HG03575 (cell line): ENCODE results near the gene ADAMTS5.

Experiments
- ATAC-seq: cut with Tn5 transposase; IDR thresholded peaks from one replicate; pipeline ENCODE4 v1.9.1; 2021; ENCODE audit not compliant: unreplicated experiment, insufficient number of reproducible peaks, low FRiP score; ENCODE audit errors: extremely low read depth

The ADAMTS5 gene

DNA sequence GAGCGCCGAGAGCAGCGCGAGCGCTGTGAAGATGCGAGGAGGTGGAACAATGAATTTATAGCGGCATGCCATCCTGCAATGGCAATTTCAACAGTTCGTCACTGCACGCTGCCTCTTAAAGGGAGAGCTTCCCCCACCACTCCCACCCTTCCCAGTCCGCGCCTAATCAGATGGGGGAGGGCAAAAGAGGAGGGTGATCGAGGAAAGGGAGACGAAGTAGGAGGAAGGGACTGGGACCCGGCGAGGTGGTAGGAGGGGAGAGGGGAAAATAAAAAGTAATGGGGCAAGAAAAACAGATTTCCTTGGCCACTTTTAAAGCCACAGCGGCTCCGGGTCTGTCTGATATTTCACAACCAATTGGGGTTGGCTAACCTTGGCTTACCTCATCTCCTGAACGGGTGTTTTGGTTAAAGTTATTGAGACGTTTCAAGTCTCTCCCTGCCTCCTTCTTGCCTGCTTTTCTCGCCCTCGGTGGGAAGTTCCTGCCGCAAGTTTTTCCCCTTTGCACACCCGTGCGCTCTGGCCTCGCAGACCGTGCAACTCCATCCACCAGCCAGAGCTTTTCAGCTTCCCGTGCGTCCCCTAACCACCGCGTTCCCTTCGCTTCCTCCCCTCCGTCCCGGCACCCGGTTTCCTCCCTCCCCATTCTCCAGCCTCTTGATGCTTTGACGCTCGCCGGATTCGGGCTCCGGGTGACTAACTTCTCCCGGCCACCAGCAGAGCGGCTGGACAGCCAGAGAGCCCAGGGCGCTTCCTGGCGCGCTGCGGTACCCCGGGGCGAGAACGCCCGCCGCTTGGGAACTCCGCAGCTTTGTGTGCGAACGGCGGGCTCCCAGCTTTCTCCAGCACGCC is at the start of gene ADAMTS5:
ADAMTS5 (minus strand) TSS at position 27 of the 852 bp plus-strand sequence. CDS start 697 bp downstream, outside the sequence.
- no peak for ATAC-seq

GRCh38 chr21:27001526-27001925 is 34.6 kb upstream of the ADAMTS5 start:
- ATAC-seq, result no peak

- ATAC-seq, result no peak
These were observed 16.7 kb upstream of the ADAMTS5 start for GRCh38 chr21:26983576-26983975.

- ATAC-seq, result no peak
These were observed 15.9 kb upstream of the ADAMTS5 start for GRCh38 chr21:26982767-26983166.

DNA sequence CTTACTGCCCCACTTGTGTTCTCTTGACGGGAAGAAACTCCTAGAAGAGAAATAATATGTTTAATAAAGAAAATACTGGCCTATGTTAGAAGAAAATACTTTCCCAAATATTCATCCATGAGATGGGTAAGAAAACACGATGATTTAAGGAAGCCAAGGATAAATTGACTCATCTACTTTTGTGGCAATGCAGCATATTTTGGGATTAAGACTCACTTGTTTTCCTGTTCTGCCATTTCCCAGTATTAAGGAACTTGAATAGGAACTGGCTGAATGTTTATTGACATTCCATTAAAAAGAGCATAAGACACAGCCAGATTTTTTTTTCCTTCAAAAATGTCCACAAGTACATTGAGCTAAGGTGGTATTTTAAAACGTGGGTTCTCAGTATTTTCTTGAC is 10.9 kb upstream of the ADAMTS5 start:
- ATAC-seq, result no peak

GRCh38 chr21:26973226-26973625 is 6.3 kb upstream of the ADAMTS5 start:
- no peak for ATAC-seq

GRCh38 chr21:26972192-26972591 is 5.3 kb upstream of the ADAMTS5 start:
- no peak for ATAC-seq

DNA sequence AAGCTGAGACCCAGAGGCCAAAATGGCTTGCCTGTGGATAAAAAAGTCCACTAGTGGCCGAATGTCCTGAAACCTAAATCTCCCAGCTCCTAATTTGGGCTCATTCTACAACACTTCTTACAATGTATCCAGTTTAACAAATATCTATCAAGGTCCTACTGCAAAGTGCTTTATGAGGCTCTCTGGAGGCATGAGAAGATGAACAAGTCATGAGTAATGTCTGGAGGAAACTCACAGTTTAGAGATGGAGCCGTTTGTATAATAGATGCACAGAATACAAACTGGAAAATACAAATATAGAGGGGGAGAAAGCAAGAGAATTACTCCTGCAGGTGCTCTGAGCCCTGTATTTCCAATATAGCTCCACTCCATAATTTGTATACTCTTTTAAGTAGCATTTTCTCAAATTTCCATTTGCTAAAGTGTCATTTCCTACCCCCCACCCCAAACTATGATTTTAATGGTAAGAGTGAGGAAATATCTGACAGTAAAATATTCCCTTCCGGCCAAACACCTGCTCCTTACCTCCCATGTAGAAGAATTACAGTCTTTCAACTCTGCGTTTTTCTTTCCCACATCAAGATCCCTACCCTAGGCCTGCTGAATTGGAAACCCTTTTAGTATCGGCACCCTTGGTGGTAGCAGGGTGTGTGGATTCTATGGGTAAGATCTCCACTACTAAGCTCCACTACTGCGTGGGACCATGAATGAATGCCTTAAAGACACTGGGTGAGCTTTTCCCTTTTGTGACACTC is 3.3 kb upstream of the ADAMTS5 start:
- no peak for ATAC-seq

DNA sequence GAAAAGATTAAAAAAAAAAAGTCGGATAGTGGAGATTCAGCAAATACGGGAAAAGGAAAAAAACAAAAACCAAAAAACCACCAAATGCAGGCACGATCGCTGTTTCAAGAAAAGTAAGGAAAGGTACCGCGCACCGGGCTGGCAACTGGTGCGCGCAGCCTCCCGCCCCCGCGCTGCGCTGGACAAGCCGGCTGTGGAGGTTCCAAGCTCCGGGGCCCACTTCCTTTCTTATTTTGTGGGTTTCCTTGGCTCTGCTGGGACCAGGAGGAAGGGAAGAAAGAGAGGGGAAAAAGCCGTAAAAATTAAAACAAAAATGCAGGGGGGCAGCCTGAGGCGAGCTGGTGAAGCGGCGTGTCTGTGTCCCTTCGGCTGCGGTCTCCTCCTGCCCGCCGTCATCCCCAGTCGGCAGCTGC is 233 bp downstream of the ADAMTS5 start:
- ATAC-seq, result no peak

DNA sequence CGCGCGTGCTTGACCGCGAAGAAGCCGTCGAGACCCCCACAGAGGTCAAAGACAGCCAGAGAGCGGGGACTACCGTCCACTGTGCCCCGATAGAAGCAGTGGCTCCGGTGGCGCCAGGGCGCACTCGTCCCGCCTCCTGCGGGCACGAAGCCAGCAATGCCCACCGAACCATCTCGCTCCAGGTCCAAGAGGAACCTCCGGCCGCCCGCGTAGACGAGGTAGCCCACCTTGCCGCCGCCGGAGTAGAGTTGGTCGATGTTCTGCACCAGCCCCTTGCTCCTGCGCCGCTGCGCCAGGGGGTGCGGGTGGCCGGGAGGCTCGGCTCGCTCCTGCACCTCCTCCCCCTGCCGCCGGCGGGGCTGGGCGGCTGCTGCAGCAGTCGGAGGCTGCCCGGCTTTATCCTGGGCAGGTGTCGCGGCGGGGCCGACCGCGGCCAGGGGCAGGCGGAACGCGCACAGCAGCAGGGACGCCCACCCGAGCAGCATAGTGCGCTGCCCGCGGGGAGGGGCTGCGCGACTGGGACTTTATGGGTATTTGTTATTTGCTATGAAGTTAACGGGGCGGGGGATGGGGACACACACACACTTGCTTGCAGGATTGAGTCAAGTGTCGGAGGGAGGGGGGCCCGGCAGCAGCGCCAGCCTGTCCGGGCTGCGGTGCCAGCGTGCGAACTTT is 844 bp downstream of the ADAMTS5 start:
- no peak for ATAC-seq

DNA sequence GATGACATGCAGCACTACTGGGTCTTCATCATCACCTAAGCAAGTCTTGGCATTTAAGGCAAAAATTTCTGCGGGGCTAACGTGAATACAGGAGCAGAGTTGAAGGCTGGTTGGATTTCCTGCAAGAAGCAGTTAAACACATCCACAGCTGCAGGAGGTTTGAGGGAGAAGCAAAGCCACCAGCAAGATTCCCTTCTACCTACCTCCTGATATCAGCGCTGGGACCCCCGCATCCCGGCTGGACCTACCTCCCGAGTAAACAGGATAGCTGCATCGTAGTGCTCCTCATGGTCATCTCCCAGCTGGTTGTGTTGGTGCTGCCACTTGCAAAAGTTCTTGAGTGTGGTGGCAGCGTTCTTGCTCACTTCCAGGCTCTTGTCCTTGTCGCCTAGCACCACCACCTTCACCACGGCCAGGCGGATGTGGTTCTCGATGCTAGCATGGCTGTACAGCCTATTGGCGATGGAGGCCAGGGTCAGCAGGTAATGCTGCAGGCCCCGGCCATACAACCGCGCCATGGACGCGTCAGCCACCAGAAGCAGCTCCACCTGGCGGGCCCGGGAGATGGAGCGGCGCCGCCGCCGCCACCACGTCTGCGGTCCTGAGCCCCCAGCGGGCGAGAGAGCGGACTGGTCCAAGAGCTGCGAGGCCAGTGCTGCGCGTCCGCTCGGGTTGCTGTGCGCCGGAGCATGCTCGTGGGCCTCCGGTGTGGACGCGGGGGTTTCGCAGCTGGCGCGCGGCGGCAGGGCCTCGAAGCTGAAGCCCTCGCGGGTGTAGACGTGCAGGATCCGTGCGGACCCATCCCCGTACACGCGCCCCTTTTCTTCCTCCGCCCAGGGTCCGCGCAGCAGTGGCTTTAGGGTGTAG is 1.6 kb downstream of the ADAMTS5 start:
- no peak for ATAC-seq

- no peak for ATAC-seq
These were observed 2.6 kb downstream of the ADAMTS5 start for GRCh38 chr21:26964170-26964778.

GRCh38 chr21:26962621-26963181 is 4.2 kb downstream of the ADAMTS5 start:
- ATAC-seq, result no peak

GRCh38 chr21:26961698-26962097 is 5.2 kb downstream of the ADAMTS5 start:
- no peak for ATAC-seq

DNA sequence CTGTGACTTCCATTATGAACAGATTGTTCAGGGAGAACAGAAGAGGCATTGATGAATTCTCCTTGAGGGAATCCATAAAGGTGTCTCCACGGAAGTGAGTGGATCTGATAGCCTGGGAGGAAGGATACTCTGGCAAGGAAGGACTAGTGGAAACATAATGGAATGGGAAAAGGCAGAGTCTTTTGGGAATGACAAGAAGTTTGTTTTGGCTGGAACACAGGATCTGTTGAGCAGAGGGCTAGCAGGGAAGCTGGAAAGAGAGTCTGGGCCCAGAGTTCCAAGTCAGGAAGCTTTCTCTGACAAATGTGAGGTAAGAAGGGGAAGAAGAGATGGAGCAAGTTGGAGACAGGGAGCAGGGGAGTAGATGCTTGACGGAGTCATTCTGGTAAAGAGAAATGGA is 8.1 kb downstream of the ADAMTS5 start:
- ATAC-seq, result no peak

- no peak for ATAC-seq
These were observed 10.1 kb downstream of the ADAMTS5 start for GRCh38 chr21:26956813-26957212.

GRCh38 chr21:26956216-26956615 is 10.7 kb downstream of the ADAMTS5 start:
- no peak for ATAC-seq

DNA sequence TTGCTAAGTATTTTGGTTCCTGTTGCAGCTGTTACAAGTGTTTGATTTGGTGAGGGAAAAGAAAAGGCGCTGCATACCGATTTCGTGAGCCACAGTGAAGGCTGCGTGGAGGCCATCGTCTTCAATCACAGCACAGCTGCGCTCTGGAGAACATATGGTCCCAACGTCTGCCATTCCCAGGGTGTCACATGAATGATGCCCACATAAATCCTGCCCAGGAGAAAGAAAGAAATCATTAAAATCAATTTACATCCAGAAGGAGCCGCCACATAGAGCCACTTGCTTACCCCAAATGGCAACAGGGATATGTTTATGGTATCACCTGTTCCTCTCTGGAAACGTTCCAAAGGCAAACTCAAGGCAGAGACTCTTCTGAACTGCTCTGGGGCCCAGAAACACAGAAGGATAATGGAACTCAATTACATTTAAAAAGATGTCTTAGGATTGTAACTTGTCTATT is 12.2 kb downstream of the ADAMTS5 start:
- no peak for ATAC-seq
